PC-9 (cell line): ENCODE measurements around the gene ZNF343. TPM values are rescaled to one million over a fixed set of nuclear protein-coding genes. Genes with fewer than 3 reads are reported as not detected.

Experiments
- BruUV-seq: library from RNA; stranded (reverse); fragments of 400-500 nt; replicated peaks from 2 replicates; lab custom pipeline; 2021; lab: Mats Ljungman, UMichigan
- CTCF ChIA-PET: fragments of 300-600 bp; sonication (Branson Sonifier 250); formaldehyde crosslinking; loops from one replicate; lab custom pipeline; 2022; ENCODE audit warnings: antibody characterized with exemption; lab: Charles Lee
- POLR2A ChIA-PET: fragments of 300-600 bp; sonication (Branson Sonifier 250); formaldehyde crosslinking; loops from one replicate; lab custom pipeline; 2022; ENCODE audit warnings: antibody characterized with exemption; ENCODE audit not compliant: unreplicated experiment; lab: Charles Lee
- DNase-seq, 2 experiments: peaks; one replicate each; pipeline versions ENCODE4 v3.0.0 to v3.0.0-alpha.2; 2015 to 2022; ENCODE audit warnings: mixed read lengths in 1 of 2
- H2AFZ ChIP-seq: fragments of 200-600 bp; sonication (generic); 2 replicates; pipeline ENCODE4 v1.8.1; 2017; ENCODE audit warnings: antibody characterized with exemption
- H3F3A ChIP-seq: fragments of 200-600 bp; sonication (generic); 2 replicates; pipeline ENCODE4 v1.8.1; 2017; ENCODE audit warnings: antibody characterized with exemption, mild to moderate bottlenecking, low read depth; ENCODE audit not compliant: insufficient read depth
- H3K27ac ChIP-seq: fragments of 200-600 bp; sonication (generic); 2 replicates; pipeline ENCODE4 v1.6.1; 2016; ENCODE audit warnings: mixed run types
- H3K27me3 ChIP-seq: fragments of 200-600 bp; sonication (generic); 2 replicates; pipeline ENCODE4 v1.6.1; 2016; ENCODE audit warnings: low read depth, mixed run types; ENCODE audit not compliant: insufficient read depth
- H3K36me3 ChIP-seq: fragments of 200-600 bp; sonication (generic); 2 replicates; pipeline ENCODE4 v1.6.1; 2016; ENCODE audit warnings: low read depth, mixed run types
- H3K4me1 ChIP-seq: fragments of 200-600 bp; sonication (generic); replicated peaks from 2 replicates; pipeline ENCODE4 v1.6.1; 2016; ENCODE audit warnings: mixed run types; ENCODE audit not compliant: insufficient read depth
- H3K4me2 ChIP-seq: fragments of 200-600 bp; sonication (generic); 2 replicates; pipeline ENCODE4 v1.6.1; 2017; ENCODE audit warnings: mixed run types
- H3K4me3 ChIP-seq: fragments of 200-600 bp; sonication (generic); 2 replicates; pipeline ENCODE4 v1.6.1; 2016; ENCODE audit warnings: mixed run types
- H3K79me2 ChIP-seq: fragments of 200-600 bp; sonication (generic); 2 replicates; pipeline ENCODE4 v1.6.1; 2017; ENCODE audit warnings: low read depth, mixed run types
- H3K9me2 ChIP-seq: fragments of 200-600 bp; sonication (generic); 2 replicates; pipeline ENCODE4 v1.8.1; 2017; ENCODE audit warnings: mild to moderate bottlenecking; ENCODE audit not compliant: insufficient read depth
- H3K9me3 ChIP-seq: fragments of 200-600 bp; sonication (generic); 2 replicates; pipeline ENCODE4 v1.8.1; 2016; ENCODE audit warnings: low read depth; ENCODE audit not compliant: insufficient read depth
- H4K20me1 ChIP-seq: fragments of 200-600 bp; sonication (generic); 2 replicates; pipeline ENCODE4 v1.8.1; 2017; ENCODE audit not compliant: insufficient read depth
- CTCF ChIP-seq: fragments of 200-600 bp; sonication (generic); conservative IDR thresholded peaks from 2 replicates; pipeline ENCODE4 v1.6.1; 2017; ENCODE audit warnings: mixed run types, antibody characterized with exemption, mild to moderate bottlenecking, moderate library complexity
- EZH2 ChIP-seq: fragments of 200-600 bp; sonication (generic); IDR thresholded peaks from 2 replicates; pipeline ENCODE4 v1.8.0; 2017; ENCODE audit warnings: antibody characterized with exemption, low read depth
- intact Hi-C: fragments of 100-400 bp; cut with micrococcal nuclease; formaldehyde crosslinking; loops from one replicate; pipeline ENCODE4 v1.10.0; 2022; ENCODE audit not compliant: unreplicated experiment
- total RNA-seq: library from RNA; stranded (reverse); gene quantifications from 2 replicates; pipeline ENCODE4 v1.2.3, GENCODE V29; 2021

Gene ZNF343
- total RNA-seq, 1 experiment from 2014 or later = 10.0 TPM

- DNase-seq = no peak
- no peak overlapping the region for H3K4me3 ChIP-seq
- CTCF ChIA-PET = no interaction called here
- TF ChIP-seq EZH2 (no peak), CTCF (no peak)
- no peaks in the 10 kb centered on the region for H3F3A ChIP-seq
- no peaks in the 10 kb centered on the region for H3K79me2 ChIP-seq
- H3K27ac ChIP-seq = no peak overlapping the region
- no peaks in the 10 kb centered on the region for H3K4me1 ChIP-seq
- H4K20me1 ChIP-seq = no peaks in the 10 kb centered on the region
- no peak overlapping the region for H2AFZ ChIP-seq
- no peak overlapping the region for H3K4me2 ChIP-seq
- intact Hi-C loops = no loop called here
- POLR2A ChIA-PET = no interaction called here
- no peaks in the 10 kb centered on the region for H3K27me3 ChIP-seq
- no peaks in the 10 kb centered on the region for H3K9me3 ChIP-seq
- peaks cover 2% of the 10 kb centered on the region for H3K36me3 ChIP-seq
- no TSS peak for BruUV-seq
- no peaks in the 10 kb centered on the region for H3K9me2 ChIP-seq
Observed at GRCh38 chr20:2485661-2486060, 23.1 kb downstream of the ZNF343 start.

- Histone ChIP-seq H3F3A (no peaks in the 10 kb centered on the region), H3K4me2 (no peak overlapping the region), H4K20me1 (no peaks in the 10 kb centered on the region), H3K79me2 (no peaks in the 10 kb centered on the region), H3K36me3 (no peaks in the 10 kb centered on the region; the same call in 1 of the 2 replicates), H3K4me3 (no peak overlapping the region), H3K27ac (no peak overlapping the region), H3K4me1 (no peaks in the 10 kb centered on the region), H3K27me3 (no peaks in the 10 kb centered on the region), H3K9me3 (no peaks in the 10 kb centered on the region), H2AFZ (no peak overlapping the region), H3K9me2 (no peaks in the 10 kb centered on the region)
- no peak for DNase-seq
- no peak for TF ChIP-seq CTCF
- no peak for TF ChIP-seq EZH2
- intact Hi-C loops = no loop called here
- CTCF ChIA-PET = no interaction called here
- no TSS peak for BruUV-seq
- POLR2A ChIA-PET = no interaction called here
Observed at GRCh38 chr20:2485080-2485479, 23.6 kb downstream of the ZNF343 start.

- Histone ChIP-seq H3K4me3 (no peak overlapping the region), H3K9me2 (no peaks in the 10 kb centered on the region), H3K36me3 (no peaks in the 10 kb centered on the region; the same call in 1 of the 2 replicates), H4K20me1 (no peaks in the 10 kb centered on the region), H3K9me3 (no peaks in the 10 kb centered on the region), H3K79me2 (no peaks in the 10 kb centered on the region), H3K4me2 (no peak overlapping the region), H3K27me3 (no peaks in the 10 kb centered on the region), H3K4me1 (no peaks in the 10 kb centered on the region), H3F3A (no peaks in the 10 kb centered on the region), H3K27ac (no peak overlapping the region), H2AFZ (no peak overlapping the region)
- intact Hi-C loops = no loop called here
- TF ChIP-seq CTCF (no peak), EZH2 (no peak)
- POLR2A ChIA-PET = no interaction called here
- CTCF ChIA-PET = no interaction called here
- BruUV-seq = no TSS peak
- DNase-seq = no peak
Observed at GRCh38 chr20:2483504-2483903, 25.2 kb downstream of the ZNF343 start.
